ENCODE measurements around the gene LIN7A.
"Not testable (repeated sequence)": the region's sequence is repeated elsewhere in the genome, so short reads cannot be mapped to it uniquely, and the experiment has no call there.

LIN7A gene

DNA sequence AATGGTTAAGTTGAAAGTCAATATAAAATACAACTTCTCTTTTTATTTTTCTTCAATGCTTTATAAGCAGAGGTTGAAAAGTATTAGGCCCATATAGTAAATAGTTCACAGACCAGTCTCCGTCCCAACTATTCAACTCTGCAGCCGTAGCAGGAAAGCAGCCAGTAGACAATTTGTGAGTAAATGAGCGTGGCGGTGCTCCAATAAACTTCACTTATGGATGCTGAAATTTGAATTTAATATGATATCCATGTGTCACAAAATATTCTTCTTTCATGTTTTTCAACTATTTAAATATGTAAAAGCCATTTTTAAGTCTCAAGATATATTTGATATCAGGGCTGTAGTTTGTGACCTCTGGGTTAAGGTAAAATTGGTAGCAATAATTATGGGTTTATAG is 17.7 kb downstream of the LIN7A start:
- DNase-seq (ENCODE audit: low spot score), result no peak

GRCh38 chr12:80917651-80918050 is 20.1 kb downstream of the LIN7A start:
- no peak for DNase-seq (ENCODE audit: low spot score)

- no peak for DNase-seq (ENCODE audit: low spot score)
These were observed 24.6 kb downstream of the LIN7A start for GRCh38 chr12:80912901-80913770.

DNA sequence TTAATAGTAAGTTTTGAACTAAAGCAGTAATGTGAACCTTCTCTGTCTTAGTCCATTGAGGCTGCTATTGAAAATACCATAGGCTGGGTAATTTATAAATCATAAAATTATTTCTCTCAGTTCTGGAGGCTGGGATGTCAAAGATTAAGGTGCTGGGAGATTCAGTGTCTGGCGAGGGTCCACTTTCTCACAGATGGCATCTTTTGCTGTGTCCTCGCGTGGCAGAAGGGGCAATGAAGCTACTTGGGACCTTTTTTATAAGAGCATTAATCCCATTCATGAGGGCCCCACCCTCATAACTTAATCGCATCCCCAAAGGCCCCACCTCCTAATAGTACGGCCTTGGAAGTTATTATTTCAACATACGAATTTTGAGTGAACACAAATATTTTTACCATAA is 28.4 kb downstream of the LIN7A start:
- DNase-seq (ENCODE audit: low spot score), result no peak

DNA sequence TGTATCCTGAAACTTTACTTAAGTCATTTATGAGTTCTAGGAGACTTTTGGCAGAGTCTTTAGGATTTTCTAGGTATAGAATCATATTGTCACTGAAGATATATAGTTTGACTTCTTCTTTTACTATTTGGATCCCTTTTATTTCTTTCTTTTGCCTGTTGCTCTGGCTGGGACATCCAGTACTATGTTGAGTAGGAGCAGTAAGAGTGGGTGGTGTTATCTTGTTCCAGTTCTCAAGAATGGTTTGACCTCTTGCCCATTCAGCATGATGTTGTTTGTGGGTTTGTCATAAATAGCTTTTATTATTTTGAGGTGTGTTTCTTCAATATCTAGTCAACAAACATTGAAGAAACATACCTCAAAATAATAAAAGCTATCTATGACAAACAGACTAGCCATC is 35.0 kb downstream of the LIN7A start:
- no peak for DNase-seq (ENCODE audit: low spot score)

GRCh38 chr12:80901661-80902060 is 36.1 kb downstream of the LIN7A start:
- DNase-seq (ENCODE audit: low spot score), result no peak

GRCh38 chr12:80895240-80895639 is 42.5 kb downstream of the LIN7A start:
- DNase-seq (ENCODE audit: low spot score), result no peak

DNA sequence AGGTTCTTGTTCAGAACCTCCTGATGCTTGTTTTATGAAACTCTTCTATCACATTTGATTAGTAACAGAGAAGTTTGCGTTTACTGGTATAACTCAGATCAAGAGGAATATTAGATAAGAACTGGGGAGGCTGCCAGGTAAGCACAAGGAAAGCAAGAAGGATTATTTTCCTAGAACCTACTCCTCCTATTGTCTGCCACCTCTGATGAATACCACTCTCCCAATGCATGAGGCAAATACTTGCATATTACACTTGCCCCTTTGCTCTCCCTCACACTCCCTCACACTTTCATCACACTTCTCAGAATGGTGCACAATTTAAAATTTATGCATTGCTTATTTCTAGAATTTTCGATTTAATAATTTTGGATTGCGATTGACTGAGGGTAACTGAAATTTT is 43.6 kb downstream of the LIN7A start:
- DNase-seq (ENCODE audit: low spot score), result no peak

GRCh38 chr12:80892597-80893445 is 44.9 kb downstream of the LIN7A start:
- no peak for DNase-seq (ENCODE audit: low spot score)

DNA sequence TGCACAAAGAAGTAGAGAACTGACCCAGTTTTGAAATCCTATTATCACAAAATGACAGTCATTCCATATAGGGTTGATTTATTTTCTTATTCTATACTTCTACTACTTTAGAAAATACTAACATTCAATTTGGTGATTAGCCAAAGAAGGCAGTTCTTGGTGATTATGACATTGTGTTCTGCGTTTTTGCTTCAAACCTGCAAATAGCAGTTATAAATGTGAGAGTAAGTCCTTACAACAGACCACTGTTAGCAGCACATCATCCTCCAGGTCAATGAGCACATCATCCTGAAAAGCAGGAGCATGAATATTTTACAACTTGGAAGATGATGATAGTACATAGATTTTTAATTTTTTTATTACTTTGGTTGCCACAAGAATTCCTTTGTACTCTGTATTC is 53.1 kb downstream of the LIN7A start:
- DNase-seq (ENCODE audit: low spot score), result no peak

DNA sequence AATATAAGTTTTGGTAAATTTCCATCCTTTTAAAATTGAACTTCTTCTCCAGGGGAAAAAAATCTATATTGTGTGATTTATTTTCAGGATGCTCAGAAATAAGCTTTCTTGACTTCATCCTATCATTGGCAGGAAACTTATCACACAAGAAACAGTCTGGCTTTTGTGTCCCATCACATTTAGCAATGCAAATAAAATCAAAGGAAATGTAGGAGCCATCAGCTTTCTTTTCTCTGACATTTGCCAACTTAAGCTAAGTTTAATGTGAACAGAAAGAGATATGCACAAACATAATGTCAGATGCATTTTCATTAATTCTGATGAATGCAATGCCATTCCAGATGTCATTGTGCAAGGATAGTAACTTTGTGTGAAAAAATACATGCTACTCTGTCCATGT is 56.6 kb downstream of the LIN7A start:
- no peak for DNase-seq (ENCODE audit: low spot score)

DNA sequence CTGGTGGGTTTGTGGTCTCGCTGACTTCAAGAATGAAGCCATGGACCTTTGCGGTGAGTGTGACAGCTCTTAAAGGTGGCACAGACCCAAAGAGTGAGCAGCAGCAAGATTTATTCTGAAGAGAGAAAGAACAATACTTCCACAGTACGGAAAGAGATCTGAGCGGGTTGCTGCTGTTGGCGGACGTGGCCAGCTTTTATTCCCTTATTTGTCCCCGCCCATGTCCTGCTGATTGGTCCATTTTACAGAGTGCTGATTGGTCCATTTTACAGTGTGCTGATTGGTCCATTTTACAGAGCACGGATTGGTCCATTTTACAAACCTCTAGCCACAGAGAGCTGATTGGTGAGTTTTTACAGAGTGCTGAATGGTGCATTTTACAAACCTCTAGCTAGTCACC is 59.3 kb downstream of the LIN7A start:
- not testable (repeated sequence) for DNase-seq (ENCODE audit: low spot score)

DNA sequence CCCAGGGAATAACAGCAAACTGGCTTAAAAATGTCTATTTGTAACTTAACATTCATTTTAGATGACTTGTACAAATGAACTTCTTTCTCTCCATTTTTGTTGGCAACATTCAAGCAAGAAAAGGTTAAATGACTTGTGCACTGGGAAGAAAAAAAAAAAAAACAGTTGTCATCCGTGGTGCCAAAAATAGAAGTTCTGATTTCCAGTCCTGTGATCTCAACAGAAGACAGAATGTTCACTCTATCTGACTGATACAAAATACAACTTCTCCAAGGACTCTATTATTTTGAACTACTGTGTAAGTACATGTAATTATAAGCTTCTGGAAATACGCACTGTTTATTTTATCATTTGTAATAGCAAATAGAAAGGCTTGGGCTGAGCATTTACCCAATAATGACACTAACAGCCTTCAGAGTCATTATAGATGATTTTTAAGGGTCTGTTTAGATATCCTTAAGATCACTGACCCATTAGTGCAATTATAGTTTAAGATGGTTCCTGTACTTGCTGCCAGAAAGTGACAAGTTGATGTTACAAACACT is 59.9 kb downstream of the LIN7A start:
- DNase-seq (ENCODE audit: low spot score), result no peak

- no peak for DNase-seq (ENCODE audit: low spot score)
These were observed 65.7 kb downstream of the LIN7A start for GRCh38 chr12:80872053-80872452.

GRCh38 chr12:80869264-80869663 is 68.5 kb downstream of the LIN7A start:
- no peak for DNase-seq (ENCODE audit: low spot score)

DNA sequence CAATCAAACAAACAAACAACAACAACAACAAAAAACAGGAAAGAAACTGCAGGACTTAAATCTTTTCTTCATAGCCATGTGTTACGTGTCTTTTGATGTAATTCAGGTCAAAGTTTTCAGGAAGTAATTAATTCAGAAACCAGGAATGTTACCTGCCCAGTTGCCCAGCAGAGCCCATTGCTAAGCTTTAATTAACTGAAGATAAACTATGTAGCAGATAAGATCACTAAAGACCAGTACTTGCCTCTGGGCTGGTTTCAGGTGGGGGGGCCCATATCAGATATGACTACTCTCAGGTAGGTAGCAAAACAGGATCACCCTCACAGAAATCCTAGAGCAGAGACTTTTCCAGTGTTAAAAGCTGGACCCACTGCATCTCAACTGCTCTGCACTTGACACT is 69.2 kb downstream of the LIN7A start:
- no peak for DNase-seq (ENCODE audit: low spot score)

DNA sequence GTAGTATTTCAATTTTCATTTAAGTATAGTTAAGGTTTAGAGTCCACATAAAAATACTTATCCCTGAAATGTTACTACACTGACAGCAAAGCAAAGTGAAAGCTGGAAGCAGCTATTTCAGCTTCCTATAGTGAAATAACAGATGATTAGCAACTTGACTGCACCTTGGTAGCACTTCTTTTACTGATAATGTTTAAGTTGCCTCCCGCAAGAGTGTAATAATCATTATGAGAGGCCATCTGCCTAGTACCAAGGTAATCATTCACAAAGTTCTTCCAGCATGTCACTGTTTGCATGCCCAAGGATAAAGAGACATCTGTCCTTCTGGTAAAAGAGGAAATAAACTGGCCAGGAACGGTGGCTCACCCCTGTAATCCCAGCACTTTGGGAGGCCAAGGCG is 69.8 kb downstream of the LIN7A start:
- DNase-seq (ENCODE audit: low spot score), result no peak

DNA sequence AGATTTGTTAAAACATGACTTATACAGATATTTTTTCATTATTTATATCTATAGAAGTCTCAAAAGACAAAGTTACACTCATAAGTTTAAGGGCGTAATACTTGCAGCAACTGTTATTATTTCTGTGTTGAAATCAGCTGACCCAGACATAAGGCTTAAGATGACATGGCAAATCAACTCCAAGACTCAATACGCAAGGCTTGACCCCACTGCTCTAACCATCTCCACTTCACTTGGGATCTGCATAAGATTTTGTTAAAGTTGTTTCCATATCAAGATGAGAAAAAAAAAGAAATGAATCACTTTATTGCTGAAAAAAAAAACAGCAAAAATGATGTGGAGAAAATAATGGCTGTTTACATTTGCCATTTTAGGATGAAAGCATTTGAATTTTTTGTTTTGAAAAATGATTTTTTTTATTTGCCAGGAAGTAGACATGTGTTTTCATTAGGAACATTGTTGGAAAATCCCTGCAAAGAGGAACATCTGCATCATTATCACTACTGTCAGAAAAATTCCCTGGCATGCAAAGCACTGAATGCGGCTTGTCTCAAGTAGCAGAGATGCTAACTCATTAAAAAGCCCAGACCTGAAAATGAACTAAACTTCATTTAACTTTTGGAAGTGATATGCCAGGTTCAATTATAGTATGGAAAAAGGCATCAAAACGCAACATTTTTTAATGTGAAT is 73.5 kb downstream of the LIN7A start:
- no peak for DNase-seq (ENCODE audit: low spot score)

GRCh38 chr12:80862531-80862930 is 75.2 kb downstream of the LIN7A start:
- no peak for DNase-seq (ENCODE audit: low spot score)

DNA sequence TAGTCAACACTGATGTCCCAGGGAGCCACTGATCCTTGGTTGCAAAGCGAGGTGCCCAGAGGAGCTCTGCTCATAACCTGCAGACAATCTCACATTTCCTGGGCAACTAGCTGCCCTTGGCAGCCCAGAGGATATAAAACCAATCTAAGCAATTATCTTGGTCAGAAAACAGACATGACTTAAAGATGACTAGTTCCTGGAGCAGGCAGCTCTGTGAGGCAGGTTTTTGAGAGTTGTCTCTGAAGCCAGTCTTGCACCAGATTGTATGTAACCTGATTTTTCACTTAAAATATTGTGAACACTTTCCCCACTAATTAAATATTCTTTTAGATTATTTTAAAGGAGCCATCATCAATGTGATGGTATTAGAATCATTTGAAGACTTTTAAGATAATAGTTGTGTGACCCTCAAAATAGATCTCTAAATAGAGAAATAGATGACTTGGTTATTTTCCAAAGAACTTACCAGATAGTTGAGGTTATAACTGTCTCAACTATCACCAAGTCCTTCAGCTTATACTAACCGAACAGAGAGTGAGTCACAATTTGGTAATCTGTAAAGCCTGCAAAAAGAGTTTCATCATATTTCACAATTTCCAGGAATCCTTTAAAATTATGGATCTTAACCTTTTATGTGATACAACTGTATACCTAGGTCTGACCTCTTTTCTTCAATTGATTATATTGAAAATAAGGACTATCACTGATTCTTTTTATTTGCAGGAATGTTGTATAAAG is 75.9 kb downstream of the LIN7A start:
- no peak for DNase-seq (ENCODE audit: low spot score)

DNA sequence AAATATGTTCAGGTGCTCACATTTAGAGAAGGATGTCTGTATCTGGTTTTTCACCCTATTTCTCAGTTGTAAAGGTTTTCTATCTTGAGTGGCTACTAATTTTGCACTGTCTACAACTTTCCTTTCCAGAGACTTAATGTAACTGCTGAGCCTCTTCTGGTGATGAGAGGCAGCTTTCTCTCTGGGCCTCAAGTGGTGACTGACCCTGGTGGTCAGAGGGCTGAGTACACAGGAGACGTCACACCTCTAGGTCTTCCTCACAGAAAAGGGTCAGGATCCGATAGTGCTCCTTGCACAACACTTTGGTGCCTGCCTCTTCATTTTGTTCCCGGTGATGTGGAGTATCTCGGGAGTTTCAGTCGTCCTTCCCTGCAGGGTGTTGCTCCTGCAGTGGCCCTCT is 76.8 kb downstream of the LIN7A start:
- no peak for DNase-seq (ENCODE audit: low spot score)

DNA sequence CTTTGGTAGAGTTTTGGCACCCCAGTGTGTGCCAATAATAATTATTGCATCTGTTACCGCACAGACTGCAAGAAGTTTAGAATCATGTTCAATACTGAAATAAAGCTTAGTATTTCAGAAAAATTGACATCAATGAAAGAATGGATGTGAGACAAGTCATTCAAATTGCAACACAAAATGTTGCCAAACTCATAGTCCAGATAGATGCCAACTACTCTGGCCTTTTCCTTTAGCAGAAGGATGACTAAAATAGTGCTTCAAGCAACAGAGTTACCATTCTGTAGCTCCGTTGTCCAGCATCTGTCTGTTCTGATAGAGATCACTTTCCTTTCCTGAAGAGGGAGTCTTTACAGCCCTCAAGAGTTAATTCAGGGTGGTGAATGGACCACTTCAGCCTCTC is 77.5 kb downstream of the LIN7A start:
- no peak for DNase-seq (ENCODE audit: low spot score)
